ENCODE results near the gene SLC26A2. TPM values are rescaled to one million over a fixed set of nuclear protein-coding genes. Genes with fewer than 3 reads are reported as not detected.

Gene SLC26A2
- total RNA-seq, 2 donors from 2014 or later, result 7.2 to 12.0 TPM

DNA sequence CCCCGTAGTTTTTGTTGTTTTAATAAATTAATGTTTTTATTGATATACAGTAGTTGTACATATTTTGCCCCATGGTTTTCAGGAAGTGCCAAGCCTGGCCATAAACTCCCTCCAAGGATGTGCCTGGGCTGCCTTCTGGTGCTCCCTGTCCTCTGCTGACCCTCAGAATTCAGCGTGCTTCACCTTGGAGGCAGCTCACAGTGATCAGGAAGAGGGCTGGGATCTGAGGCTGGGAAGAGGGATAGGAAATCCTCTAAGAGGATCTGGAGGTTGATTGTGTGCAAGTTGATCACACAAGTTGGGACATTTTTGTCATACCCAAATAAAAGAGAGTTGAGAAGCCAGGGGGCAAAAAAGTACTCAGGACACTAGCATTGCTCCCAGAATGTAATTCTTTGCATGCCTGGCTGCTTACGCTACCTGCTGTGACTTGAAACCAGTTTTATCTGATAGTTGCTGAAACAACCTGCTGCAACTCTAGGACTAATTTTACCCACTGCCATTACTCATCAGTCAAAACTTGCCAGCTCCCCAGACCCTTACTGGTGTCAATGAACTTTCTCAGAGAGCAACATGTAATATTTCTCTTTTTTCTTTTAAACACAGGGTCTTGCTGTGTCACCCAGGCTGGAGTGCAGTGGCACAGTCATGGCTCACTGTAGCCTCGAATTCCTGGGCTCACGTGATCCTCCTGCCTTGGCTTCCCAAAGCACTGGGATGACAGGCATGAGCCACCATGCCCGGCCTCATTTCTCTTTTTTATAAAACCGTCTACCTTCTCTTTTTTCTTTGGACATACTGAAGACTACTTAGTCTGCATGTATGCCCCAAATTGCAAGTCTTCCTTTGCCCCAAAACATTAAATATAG lies 44.9 kb upstream of the SLC26A2 start:
- Histone ChIP-seq H3K4me3 (no peak overlapping the region), H3K27ac (no peak overlapping the region), H3K36me3 (no peaks in the 10 kb centered on the region), H3K27me3 (no peaks in the 10 kb centered on the region), H3K9me3 (no peaks in the 10 kb centered on the region), H3K4me1 (peaks cover 0 to 6% of the 10 kb centered on the region in 2 donors)
- TF ChIP-seq, protein P1, sequence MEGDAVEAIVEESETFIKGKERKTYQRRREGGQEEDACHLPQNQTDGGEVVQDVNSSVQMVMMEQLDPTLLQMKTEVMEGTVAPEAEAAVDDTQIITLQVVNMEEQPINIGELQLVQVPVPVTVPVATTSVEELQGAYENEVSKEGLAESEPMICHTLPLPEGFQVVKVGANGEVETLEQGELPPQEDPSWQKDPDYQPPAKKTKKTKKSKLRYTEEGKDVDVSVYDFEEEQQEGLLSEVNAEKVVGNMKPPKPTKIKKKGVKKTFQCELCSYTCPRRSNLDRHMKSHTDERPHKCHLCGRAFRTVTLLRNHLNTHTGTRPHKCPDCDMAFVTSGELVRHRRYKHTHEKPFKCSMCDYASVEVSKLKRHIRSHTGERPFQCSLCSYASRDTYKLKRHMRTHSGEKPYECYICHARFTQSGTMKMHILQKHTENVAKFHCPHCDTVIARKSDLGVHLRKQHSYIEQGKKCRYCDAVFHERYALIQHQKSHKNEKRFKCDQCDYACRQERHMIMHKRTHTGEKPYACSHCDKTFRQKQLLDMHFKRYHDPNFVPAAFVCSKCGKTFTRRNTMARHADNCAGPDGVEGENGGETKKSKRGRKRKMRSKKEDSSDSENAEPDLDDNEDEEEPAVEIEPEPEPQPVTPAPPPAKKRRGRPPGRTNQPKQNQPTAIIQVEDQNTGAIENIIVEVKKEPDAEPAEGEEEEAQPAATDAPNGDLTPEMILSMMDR (IDR thresholded peaks at IDR 0.05), result no peak
- DNase-seq (ENCODE audit: low spot score), result no peak

DNA sequence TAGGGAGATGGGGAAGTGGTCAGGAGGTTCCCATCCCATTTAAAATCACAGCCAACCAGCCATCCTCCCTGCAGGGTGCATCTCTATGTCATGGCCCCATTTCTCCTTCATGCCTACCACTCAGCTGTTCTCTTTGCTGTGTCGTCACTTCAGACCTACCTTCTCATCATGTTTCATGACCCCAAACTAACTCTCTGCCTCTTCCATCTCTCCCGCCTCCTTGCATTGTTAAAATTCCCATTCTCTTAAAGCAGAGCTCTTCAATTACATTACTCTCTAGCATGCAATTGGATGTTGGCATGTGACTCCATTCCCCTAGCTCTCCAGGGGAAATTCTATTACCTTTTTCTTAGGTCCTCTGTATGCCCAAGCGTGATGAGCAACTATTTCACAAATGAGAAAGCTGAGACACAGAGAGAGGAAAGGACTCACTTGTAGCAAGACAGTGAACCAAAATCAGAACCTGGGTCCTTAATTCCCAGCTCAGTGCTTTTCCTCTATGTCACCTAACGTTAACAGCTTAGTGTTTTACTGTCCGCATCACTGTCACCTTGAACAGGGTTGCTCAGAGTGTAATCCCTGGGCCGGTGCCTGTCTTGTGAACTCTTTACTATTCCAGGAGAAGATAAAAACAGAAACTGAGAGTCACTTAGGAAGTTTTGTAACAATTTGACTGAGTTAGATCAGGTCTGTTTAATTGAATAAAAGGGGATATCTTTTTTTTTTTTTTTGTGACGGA lies 44.1 kb upstream of the SLC26A2 start:
- Histone ChIP-seq H3K27ac (peak overlapping the region in 1 of 2 donors; percentile 16), H3K9me3 (no peaks in the 10 kb centered on the region)

GRCh38 chr5:149917073-149917676 lies 43.4 kb upstream of the SLC26A2 start:
- Histone ChIP-seq H3K4me1 (peaks cover 0 to 6% of the 10 kb centered on the region in 2 donors), H3K36me3 (no peaks in the 10 kb centered on the region), H3K4me3 (no peak overlapping the region), H3K27me3 (no peaks in the 10 kb centered on the region), H3K27ac (peak overlapping the region in 1 of 2 donors; percentile 16), H3K9me3 (no peaks in the 10 kb centered on the region)
- no peak for DNase-seq (ENCODE audit: low spot score)
- TF ChIP-seq, protein P1 (IDR thresholded peaks at IDR 0.05), result no peak

More for the DNA sequence above, 44.1 kb upstream of the SLC26A2 start:
- Histone ChIP-seq H3K27me3 (no peaks in the 10 kb centered on the region), H3K4me1 (peaks cover 0 to 6% of the 10 kb centered on the region in 2 donors), H3K4me3 (no peak overlapping the region), H3K36me3 (no peaks in the 10 kb centered on the region)
- no peak for DNase-seq (ENCODE audit: low spot score)
- TF ChIP-seq, protein P1 (IDR thresholded peaks at IDR 0.05), result no peak

GRCh38 chr5:149921597-149921996 lies 39.0 kb upstream of the SLC26A2 start:
- no peak overlapping the region for H3K27ac ChIP-seq
- H3K27me3 ChIP-seq, result no peaks in the 10 kb centered on the region
- H3K4me1 ChIP-seq, result peaks cover 0 to 6% of the 10 kb centered on the region in 2 donors

DNA sequence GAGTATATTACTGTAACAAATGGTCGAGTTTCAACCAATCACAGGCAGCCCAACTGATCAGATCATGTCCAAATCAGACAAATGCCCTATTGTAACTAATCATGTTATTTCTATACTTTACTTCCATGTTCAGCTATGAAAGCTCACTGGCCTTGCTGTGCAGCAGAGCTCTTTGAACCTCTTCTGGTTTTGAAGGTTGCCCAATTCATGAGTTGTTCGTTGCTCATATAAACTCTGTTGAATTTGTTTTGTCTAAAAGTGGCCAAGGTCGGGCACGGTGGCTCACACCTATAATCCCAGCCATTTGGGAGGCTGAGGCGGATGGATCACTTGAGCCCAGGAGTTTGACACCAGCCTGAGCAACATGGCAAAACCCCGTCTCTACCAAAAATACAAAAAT lies 37.6 kb upstream of the SLC26A2 start:
- no peaks in the 10 kb centered on the region for H3K36me3 ChIP-seq
- H3K4me3 ChIP-seq, result no peak overlapping the region

More at GRCh38 chr5:149921597-149921996, 39.0 kb upstream of the SLC26A2 start:
- TF ChIP-seq, protein P1 (IDR thresholded peaks at IDR 0.05), result no peak
- H3K9me3 ChIP-seq, result no peaks in the 10 kb centered on the region
- no peaks in the 10 kb centered on the region for H3K36me3 ChIP-seq
- no peak for DNase-seq (ENCODE audit: low spot score)
- no peak overlapping the region for H3K4me3 ChIP-seq

More for the DNA sequence above, 37.6 kb upstream of the SLC26A2 start:
- H3K27ac ChIP-seq, result no peak overlapping the region
- H3K9me3 ChIP-seq, result no peaks in the 10 kb centered on the region
- TF ChIP-seq, protein P1 (IDR thresholded peaks at IDR 0.05), result no peak
- no peaks in the 10 kb centered on the region for H3K27me3 ChIP-seq
- H3K4me1 ChIP-seq, result no peaks in the 10 kb centered on the region
- no peak for DNase-seq (ENCODE audit: low spot score)

Measured in right atrium auricular region (tissue), 2 donors.